CD4-positive, alpha-beta memory T cell (primary cell): ENCODE measurements around the gene SDF4. TPM values are rescaled to one million over a fixed set of nuclear protein-coding genes. Genes with fewer than 3 reads are reported as not detected.
A peak's percentile ranks its signal among the peaks of the same experiment; 100 is the strongest.

Experiments
- CTCF ChIA-PET: fragments of 350-600 bp; sonication (Branson Sonifier 250); formaldehyde crosslinking; loops from one replicate; lab custom pipeline; 2021; ENCODE audit warnings: inconsistent platforms; ENCODE audit not compliant: partially characterized antibody; lab: Charles Lee
- POLR2A ChIA-PET: fragments of 350-600 bp; sonication (Branson Sonifier 250); formaldehyde crosslinking; loops from one replicate; lab custom pipeline; 2021; ENCODE audit not compliant: partially characterized antibody; lab: Charles Lee
- DNase-seq, 5 donors: peaks; one replicate each; pipeline versions ENCODE4 v3.0.0 to v3.0.0-alpha.2; 2020 to 2022; ENCODE audit warnings: mixed read lengths in 1 of 5
- H3K27ac ChIP-seq: one replicate; pipeline ENCODE4 v1.7.0; 2013; ENCODE audit warnings: low read depth, low read length
- H3K27me3 ChIP-seq: 2 replicates; pipeline ENCODE4 v1.7.0; 2013; ENCODE audit warnings: mild to moderate bottlenecking, low read length, moderate library complexity; ENCODE audit not compliant: insufficient read depth
- H3K36me3 ChIP-seq: 2 replicates; pipeline ENCODE4 v1.7.0; 2013; ENCODE audit warnings: mild to moderate bottlenecking, low read length, moderate library complexity; ENCODE audit not compliant: insufficient read depth
- H3K4me1 ChIP-seq: 2 replicates; pipeline ENCODE4 v1.7.0; 2013; ENCODE audit warnings: mild to moderate bottlenecking, low read length, moderate library complexity; ENCODE audit not compliant: insufficient read depth
- H3K4me3 ChIP-seq, 2 donors: one replicate each; pipeline ENCODE4 v1.7.0; 2013; ENCODE audit warnings: low read length in 2 of 2, mild to moderate bottlenecking in 1 of 2
- H3K9me3 ChIP-seq, 2 donors: one replicate each; pipeline ENCODE4 v1.7.0; 2013; ENCODE audit warnings: low read length in 2 of 2, control low read depth in 1 of 2; ENCODE audit not compliant: control insufficient read depth in 1 of 2
- H3K27ac Mint-ChIP-seq, 7 donors: one replicate each; pipeline ENCODE4 v1.8.0; 2020 to 2021; ENCODE audit warnings: mixed read lengths in 7 of 7, mild to moderate bottlenecking in 6 of 7, inconsistent platforms in 3 of 7, moderate library complexity in 3 of 7
- H3K27me3 Mint-ChIP-seq, 2 donors: one replicate each; pipeline ENCODE4 v1.8.0; 2020 to 2021; ENCODE audit warnings: mixed read lengths in 2 of 2
- H3K36me3 Mint-ChIP-seq, 2 donors: one replicate each; pipeline ENCODE4 v1.8.0; 2020 to 2021; ENCODE audit warnings: mixed read lengths in 2 of 2, inconsistent platforms in 1 of 2, mild to moderate bottlenecking in 1 of 2
- H3K4me1 Mint-ChIP-seq, 4 donors: one replicate each; pipeline ENCODE4 v1.8.0; 2020 to 2021; ENCODE audit warnings: mixed read lengths in 4 of 4, mild to moderate bottlenecking in 1 of 4
- H3K4me3 Mint-ChIP-seq, 8 donors: one replicate each; pipeline ENCODE4 v1.8.0; 2020 to 2021; ENCODE audit warnings: mixed read lengths in 8 of 8, mild to moderate bottlenecking in 7 of 8, moderate library complexity in 6 of 8, inconsistent platforms in 3 of 8
- H3K9me3 Mint-ChIP-seq, 8 donors: one replicate each; pipeline ENCODE4 v1.8.0; 2020 to 2021; ENCODE audit warnings: mixed read lengths in 8 of 8, mild to moderate bottlenecking in 5 of 8, inconsistent platforms in 3 of 8, moderate library complexity in 1 of 8
- intact Hi-C: fragments of 100-400 bp; cut with micrococcal nuclease; formaldehyde crosslinking; loops from one replicate; pipeline ENCODE4 v1.15.1; 2023
- polyA plus RNA-seq, 2 donors: library from polyadenylated mRNA; unstranded; fragments of 300-500 nt; fragmentation: Illumina TruSeq; gene quantifications; one replicate each; pipeline ENCODE4 v1.2.3, GENCODE V29; 2021
- total RNA-seq, 2 experiments: library from RNA; stranded (reverse); gene quantifications; one replicate each; pipeline ENCODE4 v1.2.3, GENCODE V29; 2021

SDF4 gene
- total and polyA plus RNA-seq, 4 experiments from 2014 or later, result 97.4 to 138 (median 116) TPM

DNA sequence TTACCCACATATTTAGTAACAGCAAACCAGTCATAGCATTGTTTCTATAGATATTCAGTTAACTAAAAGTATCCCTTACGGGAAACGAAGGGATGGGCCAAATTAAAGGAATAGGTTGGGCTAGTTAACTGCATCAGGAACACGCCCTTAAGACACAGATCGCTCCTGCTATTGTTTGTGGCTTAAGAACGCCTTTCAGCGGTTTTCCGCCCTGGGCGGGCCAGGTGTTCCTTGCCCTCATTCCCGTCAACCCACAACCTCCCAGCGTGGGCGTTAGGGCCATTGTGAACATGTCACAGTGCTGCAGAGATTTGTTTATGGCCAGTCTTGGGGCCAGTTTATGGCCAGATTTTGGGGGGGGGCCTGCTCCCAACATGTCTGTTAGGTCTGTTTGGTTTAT lies 40.1 kb downstream of the SDF4 start:
- ChIA-PET CTCF (interaction anchor here (1.6 kb wide), 1 partner anchor 69 kb away, joined by 6 read pairs; no protein-coding TSS in a partner anchor), POLR2A (no interaction called here)
- intact Hi-C loops, result no loop called here
- Mint-ChIP-seq H3K4me3 (no peak overlapping the region), H3K36me3 (no peaks in the 10 kb centered on the region), H3K9me3 (peaks cover 0 to 17% (median 7%) of the 10 kb centered on the region in 8 donors), H3K27me3 (peaks cover 0 to 2% of the 10 kb centered on the region in 2 donors), H3K27ac (no peak overlapping the region), H3K4me1 (peaks cover 0 to 2% (median 0%) of the 10 kb centered on the region in 4 donors)
- Histone ChIP-seq H3K27ac (no peak overlapping the region), H3K9me3 (no peaks in the 10 kb centered on the region), H3K36me3 (no peaks in the 10 kb centered on the region), H3K27me3 (no peaks in the 10 kb centered on the region), H3K4me3 (no peak overlapping the region), H3K4me1 (no peaks in the 10 kb centered on the region)
- no peak for DNase-seq

DNA sequence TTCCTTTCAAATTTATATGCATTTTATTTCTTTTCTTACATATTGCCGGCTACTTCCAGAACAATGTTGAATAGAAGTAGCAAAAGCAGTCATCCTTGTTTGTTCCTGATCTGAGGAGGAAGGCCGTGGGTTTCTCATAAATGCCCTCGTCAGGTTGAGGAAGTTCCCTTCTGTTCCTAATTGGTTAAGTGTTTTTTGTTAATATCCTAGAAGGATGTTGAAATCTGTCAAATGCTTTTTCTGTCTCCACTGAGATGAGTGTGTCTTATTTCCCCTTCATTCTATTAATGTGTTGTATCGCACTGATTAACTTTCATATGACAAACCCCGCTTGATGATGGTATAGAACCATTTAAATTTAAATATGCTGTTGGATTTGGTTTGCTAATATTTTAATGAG lies 42.7 kb downstream of the SDF4 start:
- DNase-seq, result no peak
- no peaks in the 10 kb centered on the region for H3K4me1 ChIP-seq
- ChIA-PET POLR2A (no interaction called here), CTCF (no interaction called here)
- H3K36me3 ChIP-seq, result no peaks in the 10 kb centered on the region
- no peaks in the 10 kb centered on the region for H3K9me3 ChIP-seq
- H3K27ac Mint-ChIP-seq, result no peak overlapping the region
- no peaks in the 10 kb centered on the region for H3K27me3 ChIP-seq
- peaks cover 0 to 2% (median 0%) of the 10 kb centered on the region in 4 donors for H3K4me1 Mint-ChIP-seq
- H3K27ac ChIP-seq, result no peak overlapping the region
- peaks cover 0 to 2% of the 10 kb centered on the region in 2 donors for H3K27me3 Mint-ChIP-seq
- no peak overlapping the region for H3K4me3 ChIP-seq
- H3K36me3 Mint-ChIP-seq, result no peaks in the 10 kb centered on the region
- H3K9me3 Mint-ChIP-seq, result peaks cover 0 to 9% (median 0%) of the 10 kb centered on the region in 8 donors
- H3K4me3 Mint-ChIP-seq, result no peak overlapping the region
- intact Hi-C loops, result no loop called here

GRCh38 chr1:1187938-1188337 lies 43.9 kb downstream of the SDF4 start:
- Mint-ChIP-seq H3K9me3 (peaks cover 0 to 9% (median under 1%) of the 10 kb centered on the region in 8 donors), H3K27me3 (peaks cover 0 to 4% of the 10 kb centered on the region in 2 donors), H3K36me3 (no peaks in the 10 kb centered on the region), H3K4me1 (peaks cover 0 to 4% (median under 1%) of the 10 kb centered on the region in 4 donors), H3K27ac (no peak overlapping the region), H3K4me3 (no peak overlapping the region)
- CTCF ChIA-PET, result no interaction called here
- Histone ChIP-seq H3K36me3 (no peaks in the 10 kb centered on the region), H3K9me3 (no peaks in the 10 kb centered on the region), H3K27me3 (no peaks in the 10 kb centered on the region), H3K4me3 (no peak overlapping the region), H3K4me1 (no peaks in the 10 kb centered on the region), H3K27ac (no peak overlapping the region)
- intact Hi-C loops, result no loop called here
- DNase-seq, result no peak
- POLR2A ChIA-PET, result interaction anchor here (0.6 kb wide), 1 partner anchor 43 kb away, joined by 3 read pairs; no protein-coding TSS in a partner anchor

GRCh38 chr1:1185101-1185765 lies 46.6 kb downstream of the SDF4 start:
- peaks cover 0 to 2% (median 0%) of the 10 kb centered on the region in 8 donors for H3K9me3 Mint-ChIP-seq
- peaks cover 5 to 6% of the 10 kb centered on the region in 2 donors for H3K27me3 Mint-ChIP-seq
- Histone ChIP-seq H3K4me3 (no peak overlapping the region), H3K36me3 (no peaks in the 10 kb centered on the region), H3K27me3 (no peaks in the 10 kb centered on the region), H3K4me1 (no peaks in the 10 kb centered on the region), H3K27ac (no peak overlapping the region), H3K9me3 (no peaks in the 10 kb centered on the region)
- H3K27ac Mint-ChIP-seq, result peak overlapping the region in 1 of 7 donors; percentile 42
- POLR2A ChIA-PET, result no interaction called here
- H3K36me3 Mint-ChIP-seq, result no peaks in the 10 kb centered on the region
- DNase-seq, result peak in 1 of 5 donors; percentile 25
- H3K4me3 Mint-ChIP-seq, result no peak overlapping the region
- peaks cover 1 to 9% (median 3%) of the 10 kb centered on the region in 4 donors for H3K4me1 Mint-ChIP-seq
- CTCF ChIA-PET, result no interaction called here
- intact Hi-C loops, result no loop called here

DNA sequence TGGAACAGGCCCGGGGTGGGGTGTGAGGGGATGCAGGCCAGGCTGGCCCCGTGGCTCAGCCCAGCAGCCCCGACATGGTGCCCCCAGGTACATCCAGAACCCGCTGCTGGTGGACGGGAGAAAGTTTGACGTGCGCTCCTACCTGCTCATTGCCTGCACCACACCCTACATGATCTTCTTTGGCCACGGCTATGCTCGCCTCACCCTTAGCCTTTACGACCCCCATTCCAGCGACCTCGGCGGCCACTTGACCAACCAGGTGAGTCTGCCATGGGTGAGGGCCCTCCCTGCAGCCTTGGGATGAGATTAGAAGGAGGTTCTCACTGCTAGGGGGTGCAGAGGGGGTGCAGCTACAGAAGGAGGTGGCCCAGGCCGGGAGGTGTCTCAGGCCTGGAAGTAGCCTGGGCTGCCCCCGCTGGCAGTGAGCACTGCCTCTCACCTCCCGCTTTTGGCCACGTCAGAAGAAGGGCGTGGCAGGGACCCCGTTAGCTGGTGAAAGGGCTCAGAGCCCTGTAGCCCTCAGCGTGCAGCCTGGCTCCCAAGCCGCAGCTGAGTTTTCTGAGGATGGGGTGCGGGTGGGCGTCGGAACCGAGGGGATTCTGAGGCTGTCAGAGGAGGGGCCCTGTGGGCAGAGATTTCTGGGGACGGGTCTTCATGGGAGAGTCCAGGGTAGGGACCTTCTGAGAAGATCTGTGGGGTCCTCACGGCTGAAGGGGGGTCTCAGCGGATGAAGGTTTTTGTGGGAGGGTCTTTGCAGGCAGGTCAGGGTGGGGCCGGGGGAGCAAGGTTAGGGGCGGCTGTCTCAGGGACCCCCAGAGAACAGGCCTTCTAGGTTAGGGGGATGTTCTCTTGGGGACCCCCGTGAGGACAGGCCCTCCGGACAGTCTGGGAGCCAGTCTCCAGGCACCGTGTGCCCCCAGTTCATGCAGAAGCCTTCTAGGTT lies 47.7 kb downstream of the SDF4 start:
- no peak overlapping the region for H3K4me3 Mint-ChIP-seq
- peaks cover 1 to 9% (median 3%) of the 10 kb centered on the region in 4 donors for H3K4me1 Mint-ChIP-seq
- Histone ChIP-seq H3K27ac (no peak overlapping the region), H3K4me1 (no peaks in the 10 kb centered on the region), H3K9me3 (no peaks in the 10 kb centered on the region), H3K36me3 (no peaks in the 10 kb centered on the region), H3K4me3 (no peak overlapping the region), H3K27me3 (no peaks in the 10 kb centered on the region)
- no peak overlapping the region for H3K27ac Mint-ChIP-seq
- peaks cover 0 to 2% (median 0%) of the 10 kb centered on the region in 8 donors for H3K9me3 Mint-ChIP-seq
- intact Hi-C loops, result no loop called here
- H3K36me3 Mint-ChIP-seq, result no peaks in the 10 kb centered on the region
- peaks cover 5 to 6% of the 10 kb centered on the region in 2 donors for H3K27me3 Mint-ChIP-seq
- no peak for DNase-seq
- CTCF ChIA-PET, result no interaction called here
- POLR2A ChIA-PET, result no interaction called here

DNA sequence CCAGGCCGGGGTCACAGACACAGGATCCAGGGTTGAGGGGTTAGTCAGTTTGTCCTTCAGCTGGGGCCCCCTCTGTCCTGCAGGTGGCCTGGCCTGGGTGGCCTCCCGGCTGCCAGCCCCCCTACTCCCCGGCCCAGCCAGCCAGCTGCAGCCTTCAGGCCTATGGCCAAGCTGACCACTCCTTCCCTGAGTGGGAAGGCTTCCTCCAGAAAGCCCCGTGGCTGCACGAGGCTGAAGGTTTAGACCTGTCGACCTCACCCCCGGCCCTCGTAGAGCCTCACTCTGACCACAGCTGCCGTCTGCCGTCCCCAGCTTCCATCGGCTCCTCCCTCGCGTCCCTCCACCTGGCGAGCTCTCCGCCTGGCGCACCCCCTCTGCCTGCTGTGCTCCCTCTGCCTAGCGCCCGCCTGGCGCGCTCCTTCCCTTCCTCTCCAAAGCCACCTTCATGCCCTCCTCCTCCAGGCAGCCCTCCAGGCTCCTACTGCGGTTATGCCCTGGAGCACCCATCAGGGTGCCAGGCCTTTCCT lies 48.5 kb downstream of the SDF4 start:
- no peak for DNase-seq
- intact Hi-C loops, result no loop called here
- Histone ChIP-seq H3K9me3 (no peaks in the 10 kb centered on the region), H3K36me3 (no peaks in the 10 kb centered on the region), H3K4me1 (no peaks in the 10 kb centered on the region), H3K27ac (no peak overlapping the region), H3K4me3 (no peak overlapping the region), H3K27me3 (no peaks in the 10 kb centered on the region)
- CTCF ChIA-PET, result no interaction called here
- POLR2A ChIA-PET, result no interaction called here
- Mint-ChIP-seq H3K4me3 (peak overlapping the region in 1 of 8 donors; percentile 39), H3K27me3 (peaks cover 5 to 6% of the 10 kb centered on the region in 2 donors), H3K4me1 (peaks cover 1 to 9% (median 3%) of the 10 kb centered on the region in 4 donors), H3K9me3 (peaks cover 0 to 2% (median 0%) of the 10 kb centered on the region in 8 donors), H3K36me3 (no peaks in the 10 kb centered on the region), H3K27ac (peak overlapping the region in 1 of 7 donors; percentile 63)
